Measurements from ENCODE around the gene NR1D1. TPM values are rescaled to one million over a fixed set of nuclear protein-coding genes. Genes with fewer than 3 reads are reported as not detected.

Gene NR1D1
- total and polyA plus RNA-seq, 2 of the 8 experiments (the other 6 are each of a cell fraction or from before 2014, with no cell fraction given), result 1.5 to 4.6 TPM

- TF ChIP-seq TBP (IDR thresholded peaks at IDR 0.05; ENCODE audit: low read depth, low read length), result no peak
Measured at GRCh38 chr17:40134184-40134583, 33.8 kb upstream of the NR1D1 start (continued).

Measured in H1 (cell line).